Measurements from ENCODE around the gene MS4A18.

GRCh38 chr11:60780774-60781173 lies 56.3 kb downstream of the MS4A18 start:
- TF ChIP-seq, protein P1, sequence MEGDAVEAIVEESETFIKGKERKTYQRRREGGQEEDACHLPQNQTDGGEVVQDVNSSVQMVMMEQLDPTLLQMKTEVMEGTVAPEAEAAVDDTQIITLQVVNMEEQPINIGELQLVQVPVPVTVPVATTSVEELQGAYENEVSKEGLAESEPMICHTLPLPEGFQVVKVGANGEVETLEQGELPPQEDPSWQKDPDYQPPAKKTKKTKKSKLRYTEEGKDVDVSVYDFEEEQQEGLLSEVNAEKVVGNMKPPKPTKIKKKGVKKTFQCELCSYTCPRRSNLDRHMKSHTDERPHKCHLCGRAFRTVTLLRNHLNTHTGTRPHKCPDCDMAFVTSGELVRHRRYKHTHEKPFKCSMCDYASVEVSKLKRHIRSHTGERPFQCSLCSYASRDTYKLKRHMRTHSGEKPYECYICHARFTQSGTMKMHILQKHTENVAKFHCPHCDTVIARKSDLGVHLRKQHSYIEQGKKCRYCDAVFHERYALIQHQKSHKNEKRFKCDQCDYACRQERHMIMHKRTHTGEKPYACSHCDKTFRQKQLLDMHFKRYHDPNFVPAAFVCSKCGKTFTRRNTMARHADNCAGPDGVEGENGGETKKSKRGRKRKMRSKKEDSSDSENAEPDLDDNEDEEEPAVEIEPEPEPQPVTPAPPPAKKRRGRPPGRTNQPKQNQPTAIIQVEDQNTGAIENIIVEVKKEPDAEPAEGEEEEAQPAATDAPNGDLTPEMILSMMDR (IDR thresholded peaks at IDR 0.05): no peak
- no peak for TF ChIP-seq ZFX (IDR thresholded peaks at IDR 0.05; ENCODE audit: borderline replicate concordance)
